ENCODE data around the gene SERINC4.

The SERINC4 gene

DNA sequence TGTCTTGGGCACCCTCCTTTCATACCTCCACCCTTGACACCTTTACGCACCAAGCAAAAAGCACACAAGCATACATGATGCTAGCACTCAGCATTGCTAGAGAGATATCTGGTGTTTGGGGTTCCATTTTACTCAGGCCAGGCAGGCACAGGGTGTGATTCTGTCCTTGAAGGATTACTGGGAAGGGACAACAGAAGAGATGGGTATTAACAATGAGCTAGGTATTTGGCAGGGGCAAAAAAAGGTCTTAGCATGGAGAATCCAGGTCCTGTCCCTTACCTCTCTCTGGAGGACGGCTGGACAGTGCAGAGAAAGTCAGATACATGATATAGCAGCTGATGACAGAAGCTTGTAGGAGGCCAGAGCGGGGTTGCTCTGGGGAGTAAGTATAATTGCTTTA is 3.5 kb downstream of the SERINC4 start:
- Histone ChIP-seq H3K9me3 (ENCODE audit: severe bottlenecking) (no peaks in the 10 kb centered on the region), H3K4me3 (ENCODE audit: low read depth, low read length) (no peak overlapping the region), H3K27ac (peak overlapping the region; percentile 38), H3K36me3 (peaks cover 69% of the 10 kb centered on the region), H3K27me3 (ENCODE audit: insufficient read depth, low read depth, severe bottlenecking) (no peaks in the 10 kb centered on the region)
- no peak for DNase-seq
- TF ChIP-seq, protein P1, sequence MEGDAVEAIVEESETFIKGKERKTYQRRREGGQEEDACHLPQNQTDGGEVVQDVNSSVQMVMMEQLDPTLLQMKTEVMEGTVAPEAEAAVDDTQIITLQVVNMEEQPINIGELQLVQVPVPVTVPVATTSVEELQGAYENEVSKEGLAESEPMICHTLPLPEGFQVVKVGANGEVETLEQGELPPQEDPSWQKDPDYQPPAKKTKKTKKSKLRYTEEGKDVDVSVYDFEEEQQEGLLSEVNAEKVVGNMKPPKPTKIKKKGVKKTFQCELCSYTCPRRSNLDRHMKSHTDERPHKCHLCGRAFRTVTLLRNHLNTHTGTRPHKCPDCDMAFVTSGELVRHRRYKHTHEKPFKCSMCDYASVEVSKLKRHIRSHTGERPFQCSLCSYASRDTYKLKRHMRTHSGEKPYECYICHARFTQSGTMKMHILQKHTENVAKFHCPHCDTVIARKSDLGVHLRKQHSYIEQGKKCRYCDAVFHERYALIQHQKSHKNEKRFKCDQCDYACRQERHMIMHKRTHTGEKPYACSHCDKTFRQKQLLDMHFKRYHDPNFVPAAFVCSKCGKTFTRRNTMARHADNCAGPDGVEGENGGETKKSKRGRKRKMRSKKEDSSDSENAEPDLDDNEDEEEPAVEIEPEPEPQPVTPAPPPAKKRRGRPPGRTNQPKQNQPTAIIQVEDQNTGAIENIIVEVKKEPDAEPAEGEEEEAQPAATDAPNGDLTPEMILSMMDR (IDR thresholded peaks at IDR 0.05; ENCODE audit: low read depth, low read length) = no peak

DNA sequence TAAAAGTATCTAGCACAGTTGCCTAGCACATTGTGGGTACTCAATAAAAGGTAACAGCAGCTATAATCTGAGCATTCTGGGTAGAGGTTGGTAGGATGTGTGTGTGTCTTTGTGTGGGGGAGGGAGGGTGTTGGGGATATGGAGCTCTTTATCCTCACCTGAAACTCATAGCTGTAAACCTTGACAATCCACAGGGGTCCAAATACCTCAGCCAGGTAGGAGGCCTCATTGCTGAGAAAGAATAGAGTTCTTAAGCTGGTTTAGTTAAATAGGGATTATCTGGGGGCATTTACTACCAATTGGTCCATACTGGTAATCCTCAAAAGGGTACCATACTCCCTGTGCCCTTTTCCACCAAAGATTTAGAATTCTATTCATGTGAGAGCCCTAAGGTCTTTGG is 4.0 kb downstream of the SERINC4 start:
- TF ChIP-seq, protein P1 (IDR thresholded peaks at IDR 0.05; ENCODE audit: low read depth, low read length) = no peak
- Histone ChIP-seq H3K27ac (peak overlapping the region; percentile 95), H3K27me3 (ENCODE audit: insufficient read depth, low read depth, severe bottlenecking) (no peaks in the 10 kb centered on the region), H3K9me3 (ENCODE audit: severe bottlenecking) (peaks cover 3% of the 10 kb centered on the region), H3K36me3 (peaks cover 63% of the 10 kb centered on the region), H3K4me3 (ENCODE audit: low read depth, low read length) (no peak overlapping the region)
- no peak for DNase-seq

- peaks cover 59% of the 10 kb centered on the region for H3K36me3 ChIP-seq
- TF ChIP-seq, protein P1 (IDR thresholded peaks at IDR 0.05; ENCODE audit: low read depth, low read length) = no peak
Measured at GRCh38 chr15:43795197-43795596, 4.8 kb downstream of the SERINC4 start.

DNA sequence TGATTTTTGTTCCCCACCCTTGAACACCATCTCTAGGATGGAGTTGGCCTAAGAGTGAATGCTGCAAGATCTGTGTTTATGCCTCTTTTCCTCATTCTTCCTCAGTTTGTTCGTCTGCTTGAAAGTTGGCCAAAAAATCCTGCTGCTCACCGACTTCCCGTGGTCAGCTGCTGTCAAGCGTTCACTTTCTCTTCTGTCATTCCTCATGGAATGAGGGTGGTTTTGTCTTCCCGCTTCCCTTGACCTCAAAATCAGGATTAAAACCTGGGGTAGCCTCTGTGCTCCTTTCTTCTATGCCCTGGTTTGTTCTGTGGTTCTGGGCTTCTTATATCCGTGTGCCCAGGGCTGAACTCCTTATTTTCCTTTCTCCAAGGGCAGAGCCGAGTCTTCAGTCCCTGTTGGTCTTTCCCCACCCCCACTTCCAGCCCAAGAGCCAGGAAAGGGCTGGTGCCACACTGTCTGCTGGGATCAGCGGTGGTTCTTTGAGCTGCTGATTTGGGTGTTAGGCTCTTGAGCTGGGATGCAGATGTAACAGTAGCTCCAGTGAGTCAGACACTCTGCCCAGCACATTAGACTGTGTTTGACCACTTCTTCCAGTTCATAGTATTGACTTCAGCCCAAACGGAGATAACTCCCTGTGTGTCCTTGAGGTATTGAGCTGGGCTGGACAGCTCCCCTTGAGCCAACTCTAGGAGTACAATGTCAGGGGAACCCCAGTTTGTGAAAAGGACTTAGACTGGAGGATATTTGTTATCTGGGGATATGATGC is 5.6 kb downstream of the SERINC4 start:
- H3K9me3 ChIP-seq (ENCODE audit: severe bottlenecking) = peaks cover 5% of the 10 kb centered on the region
- DNase-seq = peak; percentile 68
- H3K4me3 ChIP-seq (ENCODE audit: low read depth, low read length) = no peak overlapping the region
- H3K27ac ChIP-seq = peak overlapping the region; percentile 95
- no peaks in the 10 kb centered on the region for H3K27me3 ChIP-seq (ENCODE audit: insufficient read depth, low read depth, severe bottlenecking)
- TF ChIP-seq, protein P1 (IDR thresholded peaks at IDR 0.05; ENCODE audit: low read depth, low read length) = no peak
- peaks cover 59% of the 10 kb centered on the region for H3K36me3 ChIP-seq

More at GRCh38 chr15:43795197-43795596, 4.8 kb downstream of the SERINC4 start:
- Histone ChIP-seq H3K27ac (peak overlapping the region; percentile 95), H3K27me3 (ENCODE audit: insufficient read depth, low read depth, severe bottlenecking) (no peaks in the 10 kb centered on the region), H3K9me3 (ENCODE audit: severe bottlenecking) (peaks cover 5% of the 10 kb centered on the region), H3K4me3 (ENCODE audit: low read depth, low read length) (no peak overlapping the region)
- DNase-seq = no peak

DNA sequence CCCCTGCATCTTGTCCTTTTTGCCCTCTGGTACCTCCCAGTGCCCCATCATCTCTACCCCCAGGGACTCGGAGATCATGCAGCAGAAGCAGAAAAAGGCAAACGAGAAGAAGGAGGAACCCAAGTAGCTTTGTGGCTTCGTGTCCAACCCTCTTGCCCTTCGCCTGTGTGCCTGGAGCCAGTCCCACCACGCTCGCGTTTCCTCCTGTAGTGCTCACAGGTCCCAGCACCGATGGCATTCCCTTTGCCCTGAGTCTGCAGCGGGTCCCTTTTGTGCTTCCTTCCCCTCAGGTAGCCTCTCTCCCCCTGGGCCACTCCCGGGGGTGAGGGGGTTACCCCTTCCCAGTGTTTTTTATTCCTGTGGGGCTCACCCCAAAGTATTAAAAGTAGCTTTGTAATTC is 6.4 kb downstream of the SERINC4 start:
- H3K9me3 ChIP-seq (ENCODE audit: severe bottlenecking) = peaks cover 5% of the 10 kb centered on the region
- no peak for DNase-seq
- H3K36me3 ChIP-seq = peaks cover 53% of the 10 kb centered on the region
- no peaks in the 10 kb centered on the region for H3K27me3 ChIP-seq (ENCODE audit: insufficient read depth, low read depth, severe bottlenecking)
- TF ChIP-seq, protein P1 (IDR thresholded peaks at IDR 0.05; ENCODE audit: low read depth, low read length) = no peak
- peak overlapping the region; percentile 95 for H3K27ac ChIP-seq
- peak overlapping the region; percentile 94 for H3K4me3 ChIP-seq (ENCODE audit: low read depth, low read length)

Data from WERI-Rb-1 (cell line).